HCT116 (cell line): ENCODE results near the gene KCNJ14. TPM values are rescaled to one million over a fixed set of nuclear protein-coding genes. Genes with fewer than 3 reads are reported as not detected.

Source experiments
- ATAC-seq: fragments of 200-7000 bp; cut with Tn5 transposase; 2 replicates; pipeline ENCODE4 v1.9.1; 2020; ENCODE audit warnings: mild to moderate bottlenecking, moderate library complexity
- BruUV-seq: library from RNA; stranded (reverse); fragments of 400-500 nt; replicated peaks from 2 replicates; lab custom pipeline; 2021; lab: Mats Ljungman, UMichigan
- CTCF ChIA-PET: fragments of 300-600 bp; sonication (Branson Sonifier 250); formaldehyde crosslinking; loops from one replicate; lab custom pipeline; 2021; ENCODE audit warnings: antibody characterized with exemption; lab: Charles Lee
- POLR2A ChIA-PET: fragments of 300-600, 350-600 bp; sonication (Branson Sonifier 250); formaldehyde crosslinking; loops from one replicate; lab custom pipeline; 2021; ENCODE audit warnings: antibody characterized with exemption; lab: Charles Lee
- RAD21 ChIA-PET, 2 experiments: fragments of 300-600 bp; sonication (Branson Sonifier 250); formaldehyde crosslinking; loops; one replicate each; lab custom pipeline; 2023; ENCODE audit warnings: low total read pairs in 2 of 2; ENCODE audit not compliant: uncharacterized antibody in 2 of 2, unreplicated experiment in 2 of 2, low non-redundant PET in 1 of 2; lab: Charles Lee
- DNase-seq: peaks from one replicate; pipeline ENCODE4 v3.0.0-alpha.2; 2010; ENCODE audit warnings: low read depth, low spot score
- H2AFZ ChIP-seq: fragments of 200-600 bp; shearing (Covaris generic), sonication (generic); 2 replicates; pipeline ENCODE4 v1.6.1; 2017; ENCODE audit warnings: low read depth, mixed run types, mixed read lengths, antibody characterized with exemption, low read length; ENCODE audit not compliant: poor library complexity, severe bottlenecking
- H3K27ac ChIP-seq: 2 replicates; pipeline ENCODE4 v1.5.1; 2012; ENCODE audit warnings: low read depth, low read length
- H3K27me3 ChIP-seq: fragments of 200-600 bp; sonication (generic); 2 replicates; pipeline ENCODE4 v1.6.1; 2016; ENCODE audit warnings: mixed run types, low read length, mixed read lengths; ENCODE audit not compliant: insufficient read depth
- H3K36me3 ChIP-seq, 2 experiments: fragments of 200-500 bp in 1 of 2; fragments of 200-600 bp in 1 of 2; sonication (Bioruptor generic) in 1 of 2; sonication (generic) in 1 of 2; 2 replicates each; pipeline versions ENCODE4 v1.5.1 to v1.6.1; 2014 to 2016; ENCODE audit warnings: low read length in 2 of 2, inconsistent platforms in 1 of 2, mixed read lengths in 1 of 2, mixed run types in 1 of 2; ENCODE audit not compliant: insufficient read depth in 2 of 2, control insufficient read depth in 1 of 2
- H3K4me1 ChIP-seq, 2 experiments: fragments of 200-600 bp in 1 of 2; sonication (generic) in 1 of 2; 2 replicates each; pipeline versions ENCODE4 v1.5.1 to v1.6.1; 2012 to 2017; ENCODE audit warnings: low read length in 2 of 2, inconsistent platforms in 1 of 2, mild to moderate bottlenecking in 1 of 2, mixed read lengths in 1 of 2, mixed run types in 1 of 2, moderate library complexity in 1 of 2; ENCODE audit not compliant: insufficient read depth in 2 of 2, control insufficient read depth in 1 of 2
- H3K4me2 ChIP-seq: fragments of 200-600 bp; sonication (generic); 2 replicates; pipeline ENCODE4 v1.6.1; 2017; ENCODE audit warnings: mixed run types, low read length, mixed read lengths
- H3K4me3 ChIP-seq, 2 experiments: fragments of 200-600 bp in 1 of 2; sonication (generic) in 1 of 2; replicated peaks in 1 of 2; 2 replicates each; pipeline ENCODE4 v1.5.1; 2011 to 2016; ENCODE audit warnings: low read length in 2 of 2, control low read depth in 1 of 2, low read depth in 1 of 2, mild to moderate bottlenecking in 1 of 2, mixed read lengths in 1 of 2, mixed run types in 1 of 2
- H3K79me2 ChIP-seq: fragments of 200-600 bp; sonication (generic); 2 replicates; pipeline ENCODE4 v1.6.1; 2017; ENCODE audit warnings: mild to moderate bottlenecking, mixed run types, low read length, moderate library complexity, mixed read lengths; ENCODE audit not compliant: insufficient read depth
- H3K9ac ChIP-seq: fragments of 200-600 bp; sonication (generic); 2 replicates; pipeline ENCODE4 v1.6.1; 2016; ENCODE audit warnings: low read length, mixed read lengths
- H3K9me2 ChIP-seq: fragments of 200-600 bp; sonication (generic), shearing (Covaris generic); 2 replicates; pipeline ENCODE4 v1.6.1; 2017; ENCODE audit warnings: mixed run types, mild to moderate bottlenecking, moderate library complexity; ENCODE audit not compliant: insufficient read depth
- H3K9me3 ChIP-seq, 2 experiments: fragments of 200-500 bp in 1 of 2; fragments of 200-600 bp in 1 of 2; sonication (Bioruptor generic) in 1 of 2; sonication (generic) in 1 of 2; 2 replicates each; pipeline ENCODE4 v1.6.1; 2014 to 2017; ENCODE audit warnings: low read length in 2 of 2, mixed read lengths in 2 of 2, inconsistent platforms in 1 of 2, low read depth in 1 of 2, mild to moderate bottlenecking in 1 of 2, mixed run types in 1 of 2, moderate library complexity in 1 of 2; ENCODE audit not compliant: control insufficient read depth in 1 of 2, insufficient read depth in 1 of 2
- H4K20me1 ChIP-seq: fragments of 200-600 bp; sonication (generic), shearing (Covaris generic); 2 replicates; pipeline ENCODE4 v1.6.1; 2017; ENCODE audit warnings: mixed run types, mild to moderate bottlenecking, moderate library complexity; ENCODE audit not compliant: insufficient read depth
- CTCF ChIP-seq, 3 experiments: fragments of 200-600 bp in 1 of 3; sonication (generic) in 1 of 3; IDR thresholded peaks in 2 of 3; conservative IDR thresholded peaks in 1 of 3; 2 replicates each; pipeline ENCODE4 v1.5.1; 2012 to 2017; ENCODE audit warnings: low read depth in 2 of 3, low read length in 2 of 3, antibody characterized with exemption in 1 of 3, borderline replicate concordance in 1 of 3, control low read depth in 1 of 3, mild to moderate bottlenecking in 1 of 3, mixed read lengths in 1 of 3, mixed run types in 1 of 3, moderate library complexity in 1 of 3; ENCODE audit not compliant: insufficient read depth in 1 of 3
- POLR2AphosphoS5 ChIP-seq: IDR thresholded peaks from 2 replicates; pipeline ENCODE4 v1.6.1; 2011; ENCODE audit warnings: mild to moderate bottlenecking, low read depth, low read length, moderate library complexity
- YY1 ChIP-seq: IDR thresholded peaks from 2 replicates; pipeline ENCODE4 v1.6.1; 2011; ENCODE audit warnings: low read length, low read depth, moderate library complexity, mild to moderate bottlenecking; ENCODE audit not compliant: insufficient replicate concordance; ENCODE audit errors: extremely low read depth
- ZFX ChIP-seq: fragments of 450-650 bp; IDR thresholded peaks from 2 replicates; pipeline ENCODE4 v1.6.1; 2017
- intact Hi-C: fragments of 100-400 bp; cut with micrococcal nuclease; formaldehyde crosslinking; loops from 2 replicates; pipeline ENCODE4 v1.10.0; 2022
- total RNA-seq: library from RNA; stranded (reverse); gene quantifications from one replicate; pipeline ENCODE4 v1.2.1, GENCODE V29; 2021; ENCODE audit not compliant: unreplicated experiment

Gene KCNJ14
- total RNA-seq, 1 experiment from 2014 or later, result 2.5 TPM

GRCh38 chr19:48513289-48514122, 58.1 kb downstream of the KCNJ14 start:
- no peaks in the 10 kb centered on the region for H3K9me3 ChIP-seq
- peak overlapping the region; percentile 30; the same call in 1 of the 2 replicates for H3K27ac ChIP-seq
- ChIA-PET POLR2A (interaction anchor here (0.8 to 1.5 kb wide), 6 partner anchors 11 to 95 kb away, joined by 3 to 7 read pairs (median 5); no protein-coding TSS in a partner anchor), CTCF (interaction anchor here (1.1 kb wide), 1 partner anchor 71 kb away, joined by 6 read pairs; no protein-coding TSS in a partner anchor), RAD21 (interaction anchor here in 1 of 2 experiments (1.1 kb wide), 1 partner anchor 71 kb away, joined by 4 read pairs; no protein-coding TSS in a partner anchor)
- peak overlapping the region; percentile 100 for H3K4me2 ChIP-seq
- DNase-seq (peak; percentile 69), ATAC-seq (peak; percentile 91)
- peaks cover 2 to 32% of the 10 kb centered on the region in 2 experiments; a peak in 2 of 4 replicates for H3K4me1 ChIP-seq
- no peaks in the 10 kb centered on the region for H3K9me2 ChIP-seq
- peak overlapping the region; percentile 65 for H2AFZ ChIP-seq
- no peaks in the 10 kb centered on the region for H4K20me1 ChIP-seq
- no peaks in the 10 kb centered on the region for H3K27me3 ChIP-seq
- BruUV-seq, result TSS peak; percentile 54
- intact Hi-C loops, result no loop called here
- H3K36me3 ChIP-seq, result no peaks in the 10 kb centered on the region
- TF ChIP-seq YY1, result peak; percentile 50
- TF ChIP-seq CTCF (IDR thresholded peaks at IDR 0.05 in 2 of 3, conservative IDR thresholded peaks at IDR 0.05 in 1 of 3; ENCODE audit: borderline replicate concordance in 1 of 3, insufficient read depth in 1 of 3, low read depth in 2 of 3, low read length in 2 of 3), result no peak
- TF ChIP-seq POLR2AphosphoS5, result peak; percentile 61
- TF ChIP-seq ZFX, result peak; percentile 36; the same call in 1 of the 2 replicates
- peak overlapping the region; percentile 62 to 75 for H3K4me3 ChIP-seq
- H3K79me2 ChIP-seq, result no peaks in the 10 kb centered on the region
- peak overlapping the region; percentile 65 for H3K9ac ChIP-seq
